Measurements from ENCODE around the gene NPNT.

NPNT gene

DNA sequence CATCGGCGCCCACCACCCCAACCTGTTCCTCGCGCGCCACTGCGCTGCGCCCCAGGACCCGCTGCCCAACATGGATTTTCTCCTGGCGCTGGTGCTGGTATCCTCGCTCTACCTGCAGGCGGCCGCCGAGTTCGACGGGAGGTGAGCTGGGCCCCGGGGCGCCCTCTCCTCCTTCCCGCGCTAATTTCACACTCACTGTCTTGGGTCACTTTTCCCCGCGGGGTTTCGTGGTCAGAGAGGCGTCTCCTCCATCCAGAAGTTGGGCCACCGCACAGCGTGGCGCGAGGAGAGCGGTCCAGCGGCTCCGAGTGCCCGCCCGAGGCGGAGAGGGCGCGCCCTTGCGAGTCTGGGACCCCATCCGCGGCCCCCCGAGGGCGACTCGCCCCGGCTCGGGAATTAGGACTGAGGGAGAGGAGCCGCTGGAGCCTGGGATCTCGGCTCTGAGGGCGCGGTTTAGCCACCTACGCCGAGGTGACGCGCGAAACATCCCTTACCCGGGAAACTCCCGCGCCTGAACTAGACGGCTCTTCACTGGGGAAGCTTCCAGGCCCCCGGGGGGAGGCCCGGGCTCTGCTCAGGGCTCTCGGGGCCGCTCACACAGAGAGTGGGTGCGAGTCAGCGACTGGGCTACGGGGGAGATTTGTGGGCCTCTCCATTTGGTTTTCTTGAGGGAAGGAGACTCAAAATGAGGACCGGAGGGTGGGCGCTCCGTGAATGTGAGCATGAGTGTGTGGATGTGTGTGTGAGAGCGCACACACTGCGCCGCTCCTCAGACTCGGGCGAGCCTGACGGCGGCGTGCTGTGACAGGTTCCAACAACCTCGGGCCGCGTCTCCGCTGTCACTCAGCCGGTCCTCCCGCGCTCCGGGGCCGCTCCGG lies 551 bp downstream of the NPNT start:
- Histone ChIP-seq H3K4me1 (ENCODE audit: control insufficient read depth, insufficient read depth, low read length) (peaks cover 6% of the 10 kb centered on the region), H3K4me3 (ENCODE audit: low read length) (no peak overlapping the region), H3K9ac (ENCODE audit: low read length) (peak overlapping the region; percentile 43), H3K36me3 (ENCODE audit: control insufficient read depth, insufficient read depth, low read length) (no peaks in the 10 kb centered on the region), H3K27me3 (ENCODE audit: control insufficient read depth, insufficient read depth, low read length) (peaks cover 62% of the 10 kb centered on the region), H3K9me3 (ENCODE audit: control insufficient read depth, low read length) (no peaks in the 10 kb centered on the region)

DNA sequence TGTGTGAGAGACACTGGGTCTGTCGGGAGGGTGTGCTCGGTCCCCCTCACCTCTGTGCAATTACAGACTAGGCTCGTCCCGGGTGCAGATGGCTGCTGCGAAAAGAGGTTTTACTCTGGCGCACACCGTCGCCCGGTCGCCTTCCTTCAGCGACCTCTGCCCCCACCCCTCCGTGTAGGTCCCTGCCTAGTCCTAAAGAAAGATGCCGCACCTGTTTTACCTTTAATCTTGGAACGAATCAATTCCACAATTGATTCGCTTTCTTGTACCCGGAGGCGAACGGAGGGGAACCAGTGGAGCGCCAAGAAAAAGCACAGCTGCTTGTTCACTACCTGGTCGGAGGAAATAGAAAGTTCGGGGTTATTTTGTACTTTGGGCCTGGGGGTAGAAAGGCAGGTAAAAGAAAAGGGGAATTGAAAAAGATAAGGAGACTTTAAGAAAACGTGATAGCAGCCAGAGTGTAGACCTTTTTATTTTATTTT lies 1.2 kb downstream of the NPNT start:
- H3K36me3 ChIP-seq (ENCODE audit: control insufficient read depth, insufficient read depth, low read length) = no peaks in the 10 kb centered on the region
- peak overlapping the region; percentile 43 for H3K9ac ChIP-seq (ENCODE audit: low read length)
- H3K4me3 ChIP-seq (ENCODE audit: low read length) = no peak overlapping the region
- no peaks in the 10 kb centered on the region for H3K9me3 ChIP-seq (ENCODE audit: control insufficient read depth, low read length)
- H3K27me3 ChIP-seq (ENCODE audit: control insufficient read depth, insufficient read depth, low read length) = peaks cover 62% of the 10 kb centered on the region
- H3K4me1 ChIP-seq (ENCODE audit: control insufficient read depth, insufficient read depth, low read length) = peaks cover 6% of the 10 kb centered on the region

DNA sequence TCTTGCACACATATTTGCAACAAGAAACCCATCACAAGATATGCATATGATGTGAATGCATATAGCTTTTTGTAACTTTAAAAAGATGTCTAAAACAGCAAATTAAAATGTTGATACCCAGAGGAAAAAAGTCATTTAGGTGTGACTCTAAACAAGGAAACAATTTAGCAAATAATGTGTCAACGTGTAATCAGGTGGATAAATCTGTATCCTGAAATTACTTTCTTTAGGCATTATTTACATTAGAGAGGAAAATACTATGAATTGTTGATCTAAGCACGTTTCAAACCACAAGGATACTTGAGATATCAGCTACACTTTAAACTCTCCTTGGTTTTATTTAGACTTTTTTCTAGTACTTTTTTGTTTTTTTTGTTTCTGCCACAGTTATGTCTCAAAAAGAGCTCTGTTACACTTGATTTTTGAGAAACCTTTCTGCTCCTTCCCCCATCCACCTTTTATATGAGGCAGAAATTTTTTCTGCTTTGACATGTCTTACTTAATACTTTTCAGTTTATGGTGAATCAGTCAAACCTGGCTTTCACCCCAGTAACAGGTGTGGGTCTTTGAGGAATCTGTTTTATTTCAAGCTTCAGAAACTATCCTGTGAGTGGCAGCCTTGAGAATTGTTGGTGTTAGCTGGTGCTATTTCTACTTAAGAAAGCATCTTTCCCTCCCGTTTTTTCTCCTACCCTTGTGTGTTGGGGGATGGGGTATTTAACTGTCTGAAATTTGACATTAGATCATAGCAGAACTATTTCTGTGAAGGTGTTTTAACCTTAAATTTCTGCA lies 1.9 kb downstream of the NPNT start:
- Histone ChIP-seq H3K9ac (ENCODE audit: low read length) (no peak overlapping the region), H3K36me3 (ENCODE audit: control insufficient read depth, insufficient read depth, low read length) (no peaks in the 10 kb centered on the region), H3K27me3 (ENCODE audit: control insufficient read depth, insufficient read depth, low read length) (peaks cover 56% of the 10 kb centered on the region), H3K4me1 (ENCODE audit: control insufficient read depth, insufficient read depth, low read length) (peaks cover 6% of the 10 kb centered on the region), H3K9me3 (ENCODE audit: control insufficient read depth, low read length) (no peaks in the 10 kb centered on the region), H3K4me3 (ENCODE audit: low read length) (no peak overlapping the region)

DNA sequence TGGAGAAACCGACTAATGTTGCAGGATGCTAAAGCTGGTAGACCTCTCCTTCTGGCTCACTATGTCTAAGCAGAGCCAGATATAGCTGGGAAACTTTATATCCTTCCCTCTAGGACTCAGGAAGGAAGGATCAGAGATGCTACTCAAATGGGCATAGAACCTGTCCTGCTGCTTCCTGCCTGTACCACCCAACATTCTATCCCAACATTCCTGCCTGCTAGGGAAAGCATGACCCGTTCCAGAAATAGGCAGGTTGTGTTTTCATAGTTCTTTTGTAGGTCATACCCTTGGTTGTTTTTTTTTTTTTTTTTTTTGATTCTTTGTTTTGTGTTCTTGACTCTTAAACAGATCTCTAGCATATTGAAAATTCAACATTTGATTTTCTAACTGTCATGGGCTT lies 5.3 kb downstream of the NPNT start:
- Histone ChIP-seq H3K9me3 (ENCODE audit: control insufficient read depth, low read length) (no peaks in the 10 kb centered on the region), H3K4me3 (ENCODE audit: low read length) (no peak overlapping the region), H3K36me3 (ENCODE audit: control insufficient read depth, insufficient read depth, low read length) (no peaks in the 10 kb centered on the region), H3K27me3 (ENCODE audit: control insufficient read depth, insufficient read depth, low read length) (peaks cover 39% of the 10 kb centered on the region), H3K9ac (ENCODE audit: low read length) (no peak overlapping the region), H3K4me1 (ENCODE audit: control insufficient read depth, insufficient read depth, low read length) (no peaks in the 10 kb centered on the region)

DNA sequence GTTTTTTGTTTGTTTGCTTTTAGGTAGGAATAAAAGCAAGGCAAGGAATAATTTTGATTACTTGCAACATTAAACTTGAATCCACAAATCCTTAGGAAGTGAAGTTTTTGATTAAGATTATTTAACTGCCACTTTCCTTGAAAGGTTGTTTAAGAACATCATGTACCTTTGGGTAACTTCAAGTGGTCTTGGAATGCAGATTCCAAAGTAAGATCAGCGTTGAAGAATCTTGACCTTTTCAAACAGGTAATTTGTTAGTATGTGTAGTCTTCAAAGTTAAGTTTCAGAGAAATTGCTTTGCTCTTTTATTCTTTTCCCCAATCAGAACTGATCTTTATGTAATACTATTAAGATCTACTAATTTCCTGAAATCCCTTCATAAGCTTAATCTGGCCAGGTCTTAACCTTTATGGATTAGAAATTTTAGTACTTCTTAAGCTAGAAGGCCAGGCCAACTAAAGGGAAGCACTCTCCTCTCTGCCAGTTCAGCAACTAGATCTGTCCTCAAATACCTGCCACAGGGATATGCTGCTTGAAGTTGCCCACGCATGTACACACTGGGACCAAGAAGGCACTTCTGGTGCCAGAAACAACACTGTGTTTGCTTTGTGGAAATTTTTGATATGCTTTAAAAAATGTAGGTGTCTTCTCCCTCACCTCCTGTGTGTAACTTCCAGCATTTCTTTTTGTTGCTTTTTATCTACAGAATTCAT lies 7.4 kb downstream of the NPNT start:
- H3K9me3 ChIP-seq (ENCODE audit: control insufficient read depth, low read length) = no peaks in the 10 kb centered on the region
- no peaks in the 10 kb centered on the region for H3K4me1 ChIP-seq (ENCODE audit: control insufficient read depth, insufficient read depth, low read length)
- no peak overlapping the region for H3K9ac ChIP-seq (ENCODE audit: low read length)
- H3K4me3 ChIP-seq (ENCODE audit: low read length) = no peak overlapping the region
- no peaks in the 10 kb centered on the region for H3K36me3 ChIP-seq (ENCODE audit: control insufficient read depth, insufficient read depth, low read length)
- H3K27me3 ChIP-seq (ENCODE audit: control insufficient read depth, insufficient read depth, low read length) = peaks cover 21% of the 10 kb centered on the region

DNA sequence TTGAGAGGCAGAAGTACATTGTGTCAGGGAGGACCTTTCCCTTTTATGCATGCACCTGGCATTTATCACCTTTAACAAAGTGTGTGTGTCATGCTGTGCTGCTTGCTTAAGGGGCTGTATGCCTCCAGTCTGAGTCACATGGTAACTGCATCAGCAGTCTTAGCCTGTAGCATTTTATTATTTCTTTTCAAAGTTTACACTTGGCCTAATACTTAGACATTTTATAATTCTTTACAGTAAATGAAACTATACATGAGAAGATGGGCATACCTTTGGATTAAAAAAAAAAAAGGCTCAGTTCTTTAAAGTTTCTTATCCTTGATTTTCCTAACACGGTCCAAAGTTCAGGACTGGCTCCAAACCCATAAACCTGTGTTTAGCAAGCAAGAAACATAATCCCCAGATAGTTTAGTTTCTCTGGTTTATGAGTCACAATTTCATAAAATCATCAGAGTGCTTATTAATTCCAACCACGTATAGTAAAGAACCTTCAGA lies 14.6 kb downstream of the NPNT start:
- no peaks in the 10 kb centered on the region for H3K9me3 ChIP-seq (ENCODE audit: control insufficient read depth, low read length)
- no peak overlapping the region for H3K4me3 ChIP-seq (ENCODE audit: low read length)
- H3K36me3 ChIP-seq (ENCODE audit: control insufficient read depth, insufficient read depth, low read length) = no peaks in the 10 kb centered on the region
- no peak overlapping the region for H3K9ac ChIP-seq (ENCODE audit: low read length)
- no peaks in the 10 kb centered on the region for H3K27me3 ChIP-seq (ENCODE audit: control insufficient read depth, insufficient read depth, low read length)
- peaks cover 9% of the 10 kb centered on the region for H3K4me1 ChIP-seq (ENCODE audit: control insufficient read depth, insufficient read depth, low read length)

DNA sequence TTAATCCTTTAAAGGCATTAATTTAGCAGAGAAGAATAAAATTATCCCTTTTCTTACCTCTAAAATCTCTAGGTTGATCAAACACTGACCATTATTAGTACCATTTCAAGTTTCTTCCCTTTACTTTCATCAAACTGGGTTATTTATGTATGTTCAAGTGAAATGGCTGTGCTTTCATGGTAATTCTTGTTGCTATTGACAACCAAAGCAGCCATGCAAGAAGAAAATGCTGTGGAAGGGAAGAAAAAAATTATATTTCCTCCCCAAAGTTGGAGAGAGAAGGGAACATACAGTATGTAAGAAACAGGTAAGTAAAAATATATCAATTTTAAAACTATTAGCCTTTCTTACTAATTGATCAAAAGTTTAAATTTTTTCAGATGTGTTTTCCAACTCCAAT lies 16.2 kb downstream of the NPNT start:
- H3K4me3 ChIP-seq (ENCODE audit: low read length) = no peak overlapping the region
- no peaks in the 10 kb centered on the region for H3K27me3 ChIP-seq (ENCODE audit: control insufficient read depth, insufficient read depth, low read length)
- no peaks in the 10 kb centered on the region for H3K9me3 ChIP-seq (ENCODE audit: control insufficient read depth, low read length)
- peaks cover 9% of the 10 kb centered on the region for H3K4me1 ChIP-seq (ENCODE audit: control insufficient read depth, insufficient read depth, low read length)
- H3K9ac ChIP-seq (ENCODE audit: low read length) = no peak overlapping the region
- no peaks in the 10 kb centered on the region for H3K36me3 ChIP-seq (ENCODE audit: control insufficient read depth, insufficient read depth, low read length)

DNA sequence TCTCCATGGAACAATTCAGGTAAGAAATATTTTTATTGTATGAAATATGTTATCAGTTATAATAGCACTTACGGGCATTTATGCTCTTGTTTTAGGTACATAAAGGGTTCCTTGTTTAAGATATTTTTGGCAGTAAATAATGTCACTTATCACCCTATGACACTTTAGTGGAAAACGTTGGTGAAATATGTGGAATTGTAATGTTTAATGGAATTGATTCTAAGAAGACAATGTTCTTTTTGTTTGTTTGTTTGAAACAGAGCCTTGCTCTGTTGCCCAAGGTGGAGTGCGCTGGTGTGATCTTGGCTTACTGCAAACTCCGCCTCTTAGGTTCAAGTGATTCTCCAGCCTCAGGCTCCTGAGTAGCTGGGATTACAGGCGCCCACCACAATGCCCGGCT lies 17.4 kb downstream of the NPNT start:
- peaks cover 9% of the 10 kb centered on the region for H3K4me1 ChIP-seq (ENCODE audit: control insufficient read depth, insufficient read depth, low read length)
- H3K4me3 ChIP-seq (ENCODE audit: low read length) = no peak overlapping the region
- no peaks in the 10 kb centered on the region for H3K27me3 ChIP-seq (ENCODE audit: control insufficient read depth, insufficient read depth, low read length)
- H3K9me3 ChIP-seq (ENCODE audit: control insufficient read depth, low read length) = no peaks in the 10 kb centered on the region
- H3K9ac ChIP-seq (ENCODE audit: low read length) = no peak overlapping the region
- no peaks in the 10 kb centered on the region for H3K36me3 ChIP-seq (ENCODE audit: control insufficient read depth, insufficient read depth, low read length)

DNA sequence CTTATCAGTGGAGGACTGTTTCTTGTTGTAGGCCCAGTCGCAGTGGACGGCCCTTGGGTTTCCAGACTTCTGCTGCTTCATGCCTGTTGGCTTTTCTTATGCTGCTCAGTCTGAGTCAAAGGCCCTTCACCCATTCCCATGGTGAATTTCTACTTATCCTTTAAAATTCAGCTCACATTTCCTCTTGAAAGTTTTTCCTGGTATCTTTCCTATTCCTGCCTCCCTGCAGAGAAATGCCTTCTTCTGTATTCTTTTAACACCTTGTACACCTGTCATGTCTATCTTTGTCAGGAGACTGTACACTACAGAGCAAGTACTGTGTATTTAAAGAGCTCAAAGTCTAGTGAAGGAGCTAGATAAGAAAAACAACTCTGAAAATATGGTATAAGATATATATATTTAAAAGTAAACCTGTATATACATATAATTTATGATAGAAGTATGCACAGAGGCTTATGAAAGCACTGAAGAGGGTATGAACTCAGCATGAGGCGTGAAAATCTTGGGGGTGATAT lies 22.0 kb downstream of the NPNT start:
- no peaks in the 10 kb centered on the region for H3K9me3 ChIP-seq (ENCODE audit: control insufficient read depth, low read length)

DNA sequence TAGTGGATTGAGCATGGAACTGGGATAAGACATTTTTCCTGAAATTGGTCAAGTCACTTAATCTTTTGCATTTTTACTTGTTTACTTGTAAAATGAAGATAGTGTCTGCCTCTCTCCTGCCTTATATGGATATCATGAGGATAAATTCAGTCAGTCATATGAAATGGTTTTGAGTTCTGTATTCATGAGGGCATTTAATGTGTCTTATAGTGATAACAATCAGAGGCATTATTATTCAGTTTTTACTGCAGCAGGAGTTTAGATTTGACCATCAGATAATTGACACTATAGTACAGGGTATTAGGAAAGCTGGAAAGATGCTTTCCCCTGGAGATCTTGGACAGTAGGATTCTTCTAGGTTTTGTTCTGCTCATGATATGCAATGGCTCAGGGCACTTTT lies 26.0 kb downstream of the NPNT start:
- no peaks in the 10 kb centered on the region for H3K9me3 ChIP-seq (ENCODE audit: control insufficient read depth, low read length)
- H3K9ac ChIP-seq (ENCODE audit: low read length) = no peak overlapping the region
- H3K4me1 ChIP-seq (ENCODE audit: control insufficient read depth, insufficient read depth, low read length) = no peaks in the 10 kb centered on the region
- H3K27me3 ChIP-seq (ENCODE audit: control insufficient read depth, insufficient read depth, low read length) = no peaks in the 10 kb centered on the region
- no peak overlapping the region for H3K4me3 ChIP-seq (ENCODE audit: low read length)
- no peaks in the 10 kb centered on the region for H3K36me3 ChIP-seq (ENCODE audit: control insufficient read depth, insufficient read depth, low read length)

More for the DNA sequence above, 22.0 kb downstream of the NPNT start:
- H3K9ac ChIP-seq (ENCODE audit: low read length) = no peak overlapping the region
- no peaks in the 10 kb centered on the region for H3K27me3 ChIP-seq (ENCODE audit: control insufficient read depth, insufficient read depth, low read length)
- H3K4me3 ChIP-seq (ENCODE audit: low read length) = no peak overlapping the region
- no peaks in the 10 kb centered on the region for H3K36me3 ChIP-seq (ENCODE audit: control insufficient read depth, insufficient read depth, low read length)
- H3K4me1 ChIP-seq (ENCODE audit: control insufficient read depth, insufficient read depth, low read length) = no peaks in the 10 kb centered on the region

DNA sequence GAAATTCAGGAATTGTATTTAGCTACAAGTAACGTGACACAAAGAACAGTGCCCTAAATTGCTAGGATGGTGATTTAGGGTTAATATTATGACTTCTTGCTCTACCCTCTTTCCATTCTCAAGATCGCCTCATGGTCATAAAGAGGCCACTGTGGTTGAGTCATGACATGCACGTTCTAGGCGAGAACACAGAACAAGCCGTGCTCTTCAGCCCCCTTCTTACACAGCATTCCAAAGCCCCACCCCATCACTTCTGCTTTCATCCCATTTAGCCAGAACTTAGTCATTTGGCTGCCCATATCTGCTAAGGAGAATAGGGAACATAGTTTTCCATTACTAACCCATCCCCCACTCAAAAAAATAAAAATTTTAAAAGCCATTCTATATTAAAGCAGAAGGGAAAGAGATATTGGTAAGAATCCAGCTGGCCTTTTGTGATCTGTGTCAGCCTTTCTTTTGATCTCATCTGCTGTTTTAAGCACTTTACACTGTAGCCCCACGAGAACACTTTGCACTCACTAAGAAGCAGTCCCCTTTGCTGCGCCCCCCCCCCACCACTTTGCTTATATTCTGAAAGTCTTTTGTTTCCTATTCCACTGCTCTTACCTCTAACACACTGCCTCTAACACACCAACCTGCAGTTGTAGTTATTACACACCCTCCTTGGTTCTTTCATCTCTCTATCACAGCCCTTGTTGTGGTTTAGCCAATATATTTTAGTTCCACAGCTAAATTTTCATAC lies 28.4 kb downstream of the NPNT start:
- Histone ChIP-seq H3K4me1 (ENCODE audit: control insufficient read depth, insufficient read depth, low read length) (no peaks in the 10 kb centered on the region), H3K9me3 (ENCODE audit: control insufficient read depth, low read length) (no peaks in the 10 kb centered on the region), H3K27me3 (ENCODE audit: control insufficient read depth, insufficient read depth, low read length) (no peaks in the 10 kb centered on the region), H3K9ac (ENCODE audit: low read length) (no peak overlapping the region), H3K36me3 (ENCODE audit: control insufficient read depth, insufficient read depth, low read length) (no peaks in the 10 kb centered on the region), H3K4me3 (ENCODE audit: low read length) (no peak overlapping the region)
